GM21619 (cell line): ENCODE measurements around the gene NFYC.

Experiments used
- ATAC-seq: cut with Tn5 transposase; IDR thresholded peaks from one replicate; pipeline ENCODE4 v1.9.1; 2021; ENCODE audit not compliant: unreplicated experiment

NFYC gene

GRCh38 chr1:40691538-40692428, at the start of gene NFYC:
NFYC (plus strand) TSS chr1:40691704; CDS start chr1:40738844, 47,140 bp downstream.
- ATAC-seq = peak; percentile 73

GRCh38 chr1:40645118-40645680, 46.3 kb upstream of the NFYC start:
- no peak for ATAC-seq

- ATAC-seq = no peak
These were observed 45.2 kb upstream of the NFYC start for GRCh38 chr1:40646315-40646714.

GRCh38 chr1:40648200-40648599, 43.3 kb upstream of the NFYC start:
- ATAC-seq = no peak

GRCh38 chr1:40648928-40649591, 42.4 kb upstream of the NFYC start:
- no peak for ATAC-seq

- ATAC-seq = no peak
These were observed 41.9 kb upstream of the NFYC start for GRCh38 chr1:40649592-40649930.

- no peak for ATAC-seq
These were observed 41.4 kb upstream of the NFYC start for GRCh38 chr1:40650075-40650474.

- ATAC-seq = no peak
These were observed 40.2 kb upstream of the NFYC start for GRCh38 chr1:40651138-40651857.

GRCh38 chr1:40652468-40652867, 39.0 kb upstream of the NFYC start:
- no peak for ATAC-seq

GRCh38 chr1:40652979-40653378, 38.5 kb upstream of the NFYC start:
- no peak for ATAC-seq

GRCh38 chr1:40653851-40654537, 37.5 kb upstream of the NFYC start:
- no peak for ATAC-seq

- ATAC-seq = no peak
These were observed 34.5 kb upstream of the NFYC start for GRCh38 chr1:40657046-40657445.

- no peak for ATAC-seq
These were observed 32.5 kb upstream of the NFYC start for GRCh38 chr1:40658751-40659648.

- ATAC-seq = no peak
These were observed 31.9 kb upstream of the NFYC start for GRCh38 chr1:40659649-40659947.

- no peak for ATAC-seq
These were observed 29.8 kb upstream of the NFYC start for GRCh38 chr1:40661678-40662077.

- ATAC-seq = no peak
These were observed 29.4 kb upstream of the NFYC start for GRCh38 chr1:40662151-40662550.

- no peak for ATAC-seq
These were observed 28.6 kb upstream of the NFYC start for GRCh38 chr1:40662864-40663263.

- no peak for ATAC-seq
These were observed 28.0 kb upstream of the NFYC start for GRCh38 chr1:40663324-40664166.

- ATAC-seq = no peak
These were observed 27.4 kb upstream of the NFYC start for GRCh38 chr1:40664167-40664537.
